Kidney (tissue), 14 donors: ENCODE measurements around the gene TNRC18. TPM values are rescaled to one million over a fixed set of nuclear protein-coding genes. Genes with fewer than 3 reads are reported as not detected.

Source experiments
- DNase-seq, 5 donors: peaks; one replicate each; pipeline ENCODE4 v3.0.0-alpha.2; 2013 to 2020
- FAIRE-seq: peaks from 2 replicates; lab custom pipeline; 2012; peaks lifted over from hg19 to GRCh38; lab: Jason Lieb, UNC
- H3K27ac ChIP-seq, 2 donors: one replicate each; pipeline ENCODE4 v1.7.0; 2013; ENCODE audit warnings: low read depth in 2 of 2, low read length in 2 of 2, inconsistent platforms in 1 of 2
- H3K27me3 ChIP-seq: one replicate; pipeline ENCODE4 v1.7.1; 2013; ENCODE audit warnings: low read length, inconsistent platforms; ENCODE audit not compliant: control insufficient read depth, insufficient read depth
- H3K36me3 ChIP-seq, 3 donors: one replicate each; pipeline versions ENCODE4 v1.7.0 to v1.7.1; 2013; ENCODE audit warnings: low read length in 3 of 3, control low read depth in 1 of 3, inconsistent platforms in 1 of 3; ENCODE audit not compliant: insufficient read depth in 3 of 3, control insufficient read depth in 2 of 3
- H3K4me1 ChIP-seq, 3 donors: one replicate each; pipeline versions ENCODE4 v1.7.0 to v1.7.1; 2013; ENCODE audit warnings: low read length in 3 of 3, inconsistent platforms in 1 of 3, low read depth in 1 of 3; ENCODE audit not compliant: control insufficient read depth in 2 of 3, insufficient read depth in 2 of 3
- H3K4me3 ChIP-seq, 3 donors: one replicate each; pipeline versions ENCODE4 v1.7.0 to v1.8.1; 2013; ENCODE audit warnings: low read length in 3 of 3, control low read depth in 1 of 3, inconsistent platforms in 1 of 3
- H3K9ac ChIP-seq, 3 donors: one replicate each; pipeline versions ENCODE4 v1.7.0 to v1.7.1; 2013; ENCODE audit warnings: low read length in 3 of 3, control low read depth in 1 of 3, inconsistent platforms in 1 of 3
- H3K9me3 ChIP-seq, 3 donors: one replicate each; pipeline versions ENCODE4 v1.7.0 to v1.7.1; 2013; ENCODE audit warnings: low read length in 3 of 3, control low read depth in 1 of 3, inconsistent platforms in 1 of 3; ENCODE audit not compliant: control insufficient read depth in 2 of 3, insufficient read depth in 1 of 3
- intact Hi-C: fragments of 100-400 bp; cut with DNase I; formaldehyde crosslinking; loops from one replicate; pipeline ENCODE4 v1.11.1; 2022
- polyA plus RNA-seq: library from polyadenylated mRNA; stranded (reverse); fragments of 350-450 nt; fragmentation: Illumina TruSeq; extraction: RNeasy Lipid Tissue Mini Kit (QIAGEN cat#74804); gene quantifications from one replicate; pipeline ENCODE4 v1.2.3, GENCODE V29; 2014; ENCODE audit warnings: low read depth, low replicate concordance; ENCODE audit not compliant: insufficient read depth
- total RNA-seq: library from RNA; stranded (reverse); fragmentation: NEBNext Ultra II Directional; extraction: Animal tissue kit (Norgen Biotek cat#: 25700); gene quantifications from one replicate; pipeline ENCODE4 v1.2.1, GENCODE V29; 2021
- TF ChIP-seq, protein P1 (sequence below): IDR thresholded peaks from 3 replicates; pipeline ENCODE4 v1.5.1; 2012; ENCODE audit warnings: mild to moderate bottlenecking, moderate library complexity, borderline replicate concordance; ENCODE audit not compliant: insufficient read depth; ENCODE audit errors: extremely low read depth
- donor health status: control.
- donor health status: control.
- donor health status: control.
- donor health status: control.
- donor health status: control.
- donor health status: DM: yes; HTN: yes; CAD: no.
- donor health status: Normal renal cell carcinoma (clear cell type).

The TNRC18 gene
- total and polyA plus RNA-seq, 2 donors from 2014 or later, result 12.5 to 125 TPM

DNA sequence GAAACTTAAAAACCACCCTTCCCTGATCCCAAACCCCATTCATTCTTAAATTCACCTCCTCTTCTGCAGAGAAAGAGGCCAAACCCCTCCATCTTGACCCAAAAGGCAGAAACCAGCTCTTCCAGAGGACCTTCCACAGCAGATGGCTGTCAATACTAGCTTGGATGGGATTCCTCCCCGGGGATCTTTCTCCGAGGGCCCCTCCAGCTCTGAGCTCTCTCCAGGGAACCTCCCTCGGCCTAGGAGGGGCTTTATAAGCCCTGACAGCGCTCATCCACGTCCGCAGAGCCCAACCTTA, 5.4 kb downstream of the TNRC18 start:
- Histone ChIP-seq H3K27ac (peak overlapping the region; percentile 59 to 85), H3K4me1 (peaks cover 3 to 22% (median 17%) of the 10 kb centered on the region in 3 donors), H3K4me3 (peak overlapping the region in 2 of 3 donors; percentile 5 to 71), H3K27me3 (no peaks in the 10 kb centered on the region), H3K9ac (peak overlapping the region in 2 of 3 donors; percentile 52 to 86), H3K9me3 (no peaks in the 10 kb centered on the region), H3K36me3 (no peaks in the 10 kb centered on the region)
- DNase-seq (no peak), FAIRE-seq (no peak)
- intact Hi-C loops, result no loop called here
- TF ChIP-seq, protein P1, sequence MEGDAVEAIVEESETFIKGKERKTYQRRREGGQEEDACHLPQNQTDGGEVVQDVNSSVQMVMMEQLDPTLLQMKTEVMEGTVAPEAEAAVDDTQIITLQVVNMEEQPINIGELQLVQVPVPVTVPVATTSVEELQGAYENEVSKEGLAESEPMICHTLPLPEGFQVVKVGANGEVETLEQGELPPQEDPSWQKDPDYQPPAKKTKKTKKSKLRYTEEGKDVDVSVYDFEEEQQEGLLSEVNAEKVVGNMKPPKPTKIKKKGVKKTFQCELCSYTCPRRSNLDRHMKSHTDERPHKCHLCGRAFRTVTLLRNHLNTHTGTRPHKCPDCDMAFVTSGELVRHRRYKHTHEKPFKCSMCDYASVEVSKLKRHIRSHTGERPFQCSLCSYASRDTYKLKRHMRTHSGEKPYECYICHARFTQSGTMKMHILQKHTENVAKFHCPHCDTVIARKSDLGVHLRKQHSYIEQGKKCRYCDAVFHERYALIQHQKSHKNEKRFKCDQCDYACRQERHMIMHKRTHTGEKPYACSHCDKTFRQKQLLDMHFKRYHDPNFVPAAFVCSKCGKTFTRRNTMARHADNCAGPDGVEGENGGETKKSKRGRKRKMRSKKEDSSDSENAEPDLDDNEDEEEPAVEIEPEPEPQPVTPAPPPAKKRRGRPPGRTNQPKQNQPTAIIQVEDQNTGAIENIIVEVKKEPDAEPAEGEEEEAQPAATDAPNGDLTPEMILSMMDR, result no peak

DNA sequence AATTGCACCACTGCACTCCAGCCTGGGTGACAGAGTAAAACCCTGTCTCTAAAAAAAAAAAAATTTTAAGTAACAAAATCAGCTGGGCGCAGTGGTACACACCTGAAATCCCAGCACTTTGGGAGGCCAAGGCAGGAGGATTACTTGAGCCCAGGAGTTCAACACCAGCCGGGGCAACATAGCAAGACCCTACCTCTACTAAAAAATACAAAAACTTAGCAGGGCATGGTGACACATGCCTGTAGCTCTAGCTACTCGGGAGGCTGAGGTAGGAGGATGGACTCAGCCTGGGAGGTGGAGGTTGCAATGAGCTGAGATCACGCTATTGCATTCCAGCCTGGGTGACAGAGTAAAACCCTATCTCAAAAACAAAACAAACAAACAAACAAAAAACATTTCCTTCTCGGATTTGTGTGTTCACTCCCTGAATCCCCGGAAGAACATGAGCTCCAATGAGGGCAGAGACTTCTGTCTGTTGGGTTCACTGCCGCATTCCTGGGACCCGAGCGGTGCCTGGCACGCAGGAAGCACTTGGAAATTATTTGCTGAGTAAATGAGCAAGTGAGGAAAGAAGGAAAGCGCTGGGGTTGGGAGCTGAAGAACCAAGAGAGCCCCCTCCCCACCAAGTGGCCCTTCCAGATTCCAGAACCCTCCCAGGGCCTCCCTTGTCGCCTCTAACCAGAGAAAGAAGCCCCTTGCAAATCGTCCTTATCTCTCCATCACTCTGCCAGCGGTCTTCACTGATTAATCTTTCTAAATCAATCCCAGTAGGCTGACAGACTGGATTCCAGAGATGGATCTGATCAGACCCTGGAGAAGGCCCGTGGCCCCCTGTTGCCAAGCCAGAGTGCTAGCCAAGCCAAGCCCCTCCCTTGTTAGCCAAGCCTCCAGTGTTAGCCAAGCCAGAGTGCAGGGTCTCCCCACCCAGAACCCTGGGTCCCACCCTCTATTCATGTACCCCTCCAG, 6.2 kb downstream of the TNRC18 start:
- peak overlapping the region in 1 of 3 donors; percentile 71 for H3K4me3 ChIP-seq
- DNase-seq (peak in 2 of 5 donors; percentile 48 to 59), FAIRE-seq (no peak)
- no peaks in the 10 kb centered on the region for H3K9me3 ChIP-seq
- H3K9ac ChIP-seq, result peak overlapping the region in 1 of 3 donors; percentile 86
- no peaks in the 10 kb centered on the region for H3K27me3 ChIP-seq
- H3K4me1 ChIP-seq, result peaks cover 3 to 24% (median 17%) of the 10 kb centered on the region in 3 donors
- intact Hi-C loops, result no loop called here
- no peaks in the 10 kb centered on the region for H3K36me3 ChIP-seq
- TF ChIP-seq, protein P1, result no peak
- H3K27ac ChIP-seq, result peak overlapping the region; percentile 59 to 85

DNA sequence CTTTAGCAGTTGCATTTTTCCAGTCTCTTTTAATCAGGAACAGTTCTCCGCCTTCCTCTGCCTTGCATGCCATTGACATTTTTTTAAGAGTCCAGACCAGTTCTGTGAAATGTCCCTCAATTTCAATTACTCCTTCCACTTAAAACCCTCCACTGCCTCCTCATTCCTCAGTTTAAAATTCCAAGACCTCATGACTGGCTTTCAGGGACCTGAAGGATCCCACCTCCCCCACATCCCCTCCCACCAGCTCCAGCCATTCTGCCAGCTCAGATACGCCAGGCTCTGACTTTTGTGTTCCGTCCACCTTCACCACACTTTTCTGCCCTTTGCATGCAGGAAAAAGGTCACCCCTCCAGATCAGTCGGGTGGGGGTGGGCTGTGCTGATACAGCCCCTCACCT, 8.7 kb downstream of the TNRC18 start:
- intact Hi-C loops, result no loop called here
- FAIRE-seq (no peak), DNase-seq (peak in 4 of 5 donors; percentile 72 to 85 (median 78))
- Histone ChIP-seq H3K4me1 (peaks cover 3 to 24% (median 17%) of the 10 kb centered on the region in 3 donors), H3K27ac (peak overlapping the region in 1 of 2 donors; percentile 16), H3K27me3 (no peaks in the 10 kb centered on the region), H3K9me3 (no peaks in the 10 kb centered on the region), H3K36me3 (no peaks in the 10 kb centered on the region), H3K4me3 (no peak overlapping the region), H3K9ac (no peak overlapping the region)
- TF ChIP-seq, protein P1, result no peak
